ENCODE measurements around the gene TBPL2. TPM values are rescaled to one million over a fixed set of nuclear protein-coding genes. Genes with fewer than 3 reads are reported as not detected.

TBPL2 gene
- total RNA-seq, 1 experiment from 2014 or later = not detected

DNA sequence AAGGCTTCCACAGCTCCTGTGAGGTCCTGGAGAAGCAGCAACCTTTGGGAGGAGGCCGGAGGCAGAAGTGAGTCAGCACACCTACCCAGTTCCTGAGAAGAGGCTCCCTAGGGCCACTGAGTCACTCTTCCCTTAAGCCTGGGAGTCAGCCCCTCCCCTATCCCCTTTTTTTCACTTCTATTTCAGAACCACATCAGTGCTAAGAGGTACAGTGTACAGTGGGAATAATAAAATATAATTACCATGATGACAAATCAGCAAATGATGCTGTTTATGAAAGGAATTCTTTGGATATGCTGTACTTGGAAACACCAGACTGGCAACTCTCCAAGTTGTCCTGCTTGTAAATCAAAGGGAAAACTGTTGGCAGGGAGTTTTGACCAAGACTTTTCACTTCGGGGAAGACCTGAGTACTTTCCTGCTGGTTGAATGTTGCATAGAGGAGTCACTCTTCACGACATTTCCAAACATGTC lies 7.8 kb upstream of the TBPL2 start:
- intact Hi-C loops (cut with micrococcal nuclease) = loop anchor here (1.0 to 10.0 kb wide), 3 partner anchors 149 to 407 kb away; no protein-coding TSS in a partner anchor
- ATAC-seq = peak; percentile 87
- Histone ChIP-seq H3K27me3 (ENCODE audit: insufficient read depth, low read length) (no peaks in the 10 kb centered on the region), H2AFZ (ENCODE audit: low read depth, low read length, poor library complexity, severe bottlenecking) (no peak overlapping the region), H3K36me3 (ENCODE audit: control insufficient read depth in 1 of 2, insufficient read depth in 2 of 2, low read length in 2 of 2) (no peaks in the 10 kb centered on the region), H3K9me2 (ENCODE audit: insufficient read depth) (no peaks in the 10 kb centered on the region), H3K9me3 (ENCODE audit: control insufficient read depth in 1 of 2, insufficient read depth in 1 of 2, low read depth in 1 of 2, low read length in 2 of 2) (no peaks in the 10 kb centered on the region), H3K4me1 (ENCODE audit: control insufficient read depth in 1 of 2, insufficient read depth in 2 of 2, low read length in 2 of 2) (peaks cover 49 to 70% of the 10 kb centered on the region in 2 experiments), H3K4me3 (replicated peaks in 1 of 2; ENCODE audit: low read depth in 1 of 2, low read length in 2 of 2) (peak overlapping the region in 1 of 2 experiments; percentile 34; a peak in 2 of 4 replicates), H3K9ac (ENCODE audit: low read length) (peak overlapping the region; percentile 64), H3K79me2 (ENCODE audit: insufficient read depth, low read length) (no peaks in the 10 kb centered on the region), H3K27ac (ENCODE audit: low read depth, low read length) (peak overlapping the region; percentile 99), H4K20me1 (ENCODE audit: insufficient read depth) (no peaks in the 10 kb centered on the region), H3K4me2 (ENCODE audit: low read length) (peak overlapping the region; percentile 70)
- CTCF ChIA-PET = interaction anchor here (1.1 to 2.9 kb wide), 5 partner anchors 10 to 1042 kb away, joined by 3 to 17 read pairs (median 4); no protein-coding TSS in a partner anchor
- TF ChIP-seq FOSL1 (IDR thresholded peaks at IDR 0.05; ENCODE audit: low read depth) = peak; percentile 98
- TF ChIP-seq ZNF274 (IDR thresholded peaks at IDR 0.05; ENCODE audit: low read depth, low read length) = no peak
- no peak for TF ChIP-seq EZH2phosphoT487 (IDR thresholded peaks at IDR 0.05; ENCODE audit: borderline replicate concordance)
- peak; percentile 30 for TF ChIP-seq RAD21 (IDR thresholded peaks at IDR 0.05; ENCODE audit: low read depth)
- TF ChIP-seq TCF7L2 (IDR thresholded peaks at IDR 0.05; ENCODE audit: borderline replicate concordance, extremely low read depth, insufficient read depth, insufficient read length) = peak; percentile 90
- no peak for TF ChIP-seq EZH2 (IDR thresholded peaks at IDR 0.05)
- peak; percentile 96 for TF ChIP-seq JUND (IDR thresholded peaks at IDR 0.05)
- peak; percentile 87 for TF ChIP-seq SIN3A (IDR thresholded peaks at IDR 0.05; ENCODE audit: low read depth)
- peak; percentile 96 for TF ChIP-seq SP1 (IDR thresholded peaks at IDR 0.05; ENCODE audit: low read depth)
- TF ChIP-seq ELF1 (IDR thresholded peaks at IDR 0.05; ENCODE audit: borderline replicate concordance, low read depth) = no peak; the same call in 1 of the 2 replicates
- TF ChIP-seq ZBTB33 (IDR thresholded peaks at IDR 0.05; ENCODE audit: extremely low read depth, insufficient replicate concordance, low read length) = no peak
- peak; percentile 71 for TF ChIP-seq POLR2AphosphoS5 (IDR thresholded peaks at IDR 0.05; ENCODE audit: low read depth, low read length)
- TF ChIP-seq ZFX (IDR thresholded peaks at IDR 0.05) = no peak
- TF ChIP-seq CEBPB (IDR thresholded peaks at IDR 0.05; ENCODE audit: low read depth) = peak; percentile 87
- TF ChIP-seq, protein P1, sequence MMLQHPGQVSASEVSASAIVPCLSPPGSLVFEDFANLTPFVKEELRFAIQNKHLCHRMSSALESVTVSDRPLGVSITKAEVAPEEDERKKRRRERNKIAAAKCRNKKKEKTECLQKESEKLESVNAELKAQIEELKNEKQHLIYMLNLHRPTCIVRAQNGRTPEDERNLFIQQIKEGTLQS (IDR thresholded peaks at IDR 0.05) = 0 out of 2 replicates have a peak, but pooled peaks have one; percentile 50
- TF ChIP-seq YY1 (IDR thresholded peaks at IDR 0.05; ENCODE audit: extremely low read depth, insufficient replicate concordance, low read depth, low read length) = no peak
- TF ChIP-seq EGR1 (IDR thresholded peaks at IDR 0.05; ENCODE audit: low read depth) = peak; percentile 76
- no peak for TF ChIP-seq POLR2A (IDR thresholded peaks at IDR 0.05; ENCODE audit: borderline replicate concordance, extremely low read depth, insufficient read depth, insufficient read length)
- TF ChIP-seq, protein P2, sequence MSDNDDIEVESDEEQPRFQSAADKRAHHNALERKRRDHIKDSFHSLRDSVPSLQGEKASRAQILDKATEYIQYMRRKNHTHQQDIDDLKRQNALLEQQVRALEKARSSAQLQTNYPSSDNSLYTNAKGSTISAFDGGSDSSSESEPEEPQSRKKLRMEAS (IDR thresholded peaks at IDR 0.05) = peak; percentile 36; the same call in 1 of the 2 replicates
- TF ChIP-seq SRF (IDR thresholded peaks at IDR 0.05; ENCODE audit: low read depth) = peak; percentile 75; the same call in 1 of the 2 replicates
- TF ChIP-seq, protein P3, sequence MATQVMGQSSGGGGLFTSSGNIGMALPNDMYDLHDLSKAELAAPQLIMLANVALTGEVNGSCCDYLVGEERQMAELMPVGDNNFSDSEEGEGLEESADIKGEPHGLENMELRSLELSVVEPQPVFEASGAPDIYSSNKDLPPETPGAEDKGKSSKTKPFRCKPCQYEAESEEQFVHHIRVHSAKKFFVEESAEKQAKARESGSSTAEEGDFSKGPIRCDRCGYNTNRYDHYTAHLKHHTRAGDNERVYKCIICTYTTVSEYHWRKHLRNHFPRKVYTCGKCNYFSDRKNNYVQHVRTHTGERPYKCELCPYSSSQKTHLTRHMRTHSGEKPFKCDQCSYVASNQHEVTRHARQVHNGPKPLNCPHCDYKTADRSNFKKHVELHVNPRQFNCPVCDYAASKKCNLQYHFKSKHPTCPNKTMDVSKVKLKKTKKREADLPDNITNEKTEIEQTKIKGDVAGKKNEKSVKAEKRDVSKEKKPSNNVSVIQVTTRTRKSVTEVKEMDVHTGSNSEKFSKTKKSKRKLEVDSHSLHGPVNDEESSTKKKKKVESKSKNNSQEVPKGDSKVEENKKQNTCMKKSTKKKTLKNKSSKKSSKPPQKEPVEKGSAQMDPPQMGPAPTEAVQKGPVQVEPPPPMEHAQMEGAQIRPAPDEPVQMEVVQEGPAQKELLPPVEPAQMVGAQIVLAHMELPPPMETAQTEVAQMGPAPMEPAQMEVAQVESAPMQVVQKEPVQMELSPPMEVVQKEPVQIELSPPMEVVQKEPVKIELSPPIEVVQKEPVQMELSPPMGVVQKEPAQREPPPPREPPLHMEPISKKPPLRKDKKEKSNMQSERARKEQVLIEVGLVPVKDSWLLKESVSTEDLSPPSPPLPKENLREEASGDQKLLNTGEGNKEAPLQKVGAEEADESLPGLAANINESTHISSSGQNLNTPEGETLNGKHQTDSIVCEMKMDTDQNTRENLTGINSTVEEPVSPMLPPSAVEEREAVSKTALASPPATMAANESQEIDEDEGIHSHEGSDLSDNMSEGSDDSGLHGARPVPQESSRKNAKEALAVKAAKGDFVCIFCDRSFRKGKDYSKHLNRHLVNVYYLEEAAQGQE (IDR thresholded peaks at IDR 0.05; ENCODE audit: low read depth) = no peak
- no peak; the same call in 1 of the 2 replicates for TF ChIP-seq CBX3 (IDR thresholded peaks at IDR 0.05; ENCODE audit: low read depth)
- RAD21 ChIA-PET (ENCODE audit: low non-redundant PET in 1 of 2, low total read pairs in 2 of 2, uncharacterized antibody in 2 of 2, unreplicated experiment in 2 of 2) = interaction anchor here in 1 of 2 experiments (0.8 kb wide), 1 partner anchor 1026 kb away, joined by 3 read pairs; no protein-coding TSS in a partner anchor
- POLR2A ChIA-PET = interaction anchor here (0.9 to 2.9 kb wide), 4 partner anchors 11 to 1034 kb away, joined by 3 to 11 read pairs (median 4); no protein-coding TSS in a partner anchor
- no TSS peak for BruUV-seq (replicated peaks)
- DNase-seq (ENCODE audit: low read depth, low spot score) = peak; percentile 100
